ENCODE data around the gene FAM227A.
"Not testable (repeated sequence)": the region's sequence is repeated elsewhere in the genome, so short reads cannot be mapped to it uniquely, and the experiment has no call there.

The FAM227A gene

DNA sequence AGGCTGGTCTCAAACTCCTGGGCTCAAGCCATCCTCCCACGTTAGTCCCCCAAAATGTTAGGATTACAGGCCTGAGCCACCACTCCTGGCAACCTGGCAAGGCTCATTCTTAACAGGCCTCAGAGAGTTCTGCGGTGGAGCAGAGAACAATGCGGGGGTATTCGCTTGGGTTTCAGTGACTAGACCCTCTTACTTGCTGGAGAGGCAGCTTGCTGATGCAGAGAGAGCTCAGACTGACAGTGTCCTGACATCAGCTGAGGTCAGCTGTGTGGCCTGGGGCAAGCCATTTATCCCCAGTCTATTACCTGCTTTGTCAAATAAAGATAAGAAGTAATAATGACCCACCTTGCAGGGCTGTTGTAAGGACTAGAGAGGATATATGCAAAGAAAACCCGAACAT is 46.0 kb downstream of the FAM227A start:
- DNase-seq = no peak

DNA sequence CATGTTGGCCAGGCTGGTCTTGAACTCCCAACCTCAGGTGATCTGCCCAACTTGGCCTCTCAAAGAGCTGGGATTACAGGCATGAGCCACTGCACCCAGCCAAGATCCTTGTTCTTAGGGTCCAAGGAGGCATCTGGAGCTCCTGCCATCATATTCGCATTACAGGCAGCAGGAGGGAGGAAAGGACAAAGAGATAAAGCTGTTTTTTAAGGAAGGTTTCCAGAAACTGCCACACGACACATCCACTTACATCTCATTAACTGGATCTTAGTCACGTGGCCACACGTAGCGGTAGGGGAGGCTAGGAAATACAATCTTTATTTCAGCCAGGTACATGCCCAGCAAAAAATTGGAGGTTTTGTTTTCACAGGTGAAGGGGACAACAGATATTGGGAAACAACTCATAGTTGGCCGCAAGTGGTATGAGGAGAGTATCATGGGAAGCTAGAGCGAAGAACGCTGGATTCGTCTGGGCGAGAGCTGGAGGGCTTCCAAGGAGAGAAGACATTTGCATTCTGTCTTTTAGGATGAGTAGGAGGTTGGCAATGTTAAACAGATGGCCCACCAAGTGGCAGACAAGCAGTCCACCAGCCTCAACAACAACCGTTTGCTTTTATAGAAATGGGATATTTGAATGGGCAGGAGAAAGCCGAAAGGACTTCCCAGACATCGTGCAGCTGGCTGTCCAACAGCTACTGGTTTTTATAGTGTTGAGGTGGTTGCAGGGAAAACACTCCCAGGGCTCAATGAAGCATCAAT is 47.0 kb downstream of the FAM227A start:
- DNase-seq = no peak

DNA sequence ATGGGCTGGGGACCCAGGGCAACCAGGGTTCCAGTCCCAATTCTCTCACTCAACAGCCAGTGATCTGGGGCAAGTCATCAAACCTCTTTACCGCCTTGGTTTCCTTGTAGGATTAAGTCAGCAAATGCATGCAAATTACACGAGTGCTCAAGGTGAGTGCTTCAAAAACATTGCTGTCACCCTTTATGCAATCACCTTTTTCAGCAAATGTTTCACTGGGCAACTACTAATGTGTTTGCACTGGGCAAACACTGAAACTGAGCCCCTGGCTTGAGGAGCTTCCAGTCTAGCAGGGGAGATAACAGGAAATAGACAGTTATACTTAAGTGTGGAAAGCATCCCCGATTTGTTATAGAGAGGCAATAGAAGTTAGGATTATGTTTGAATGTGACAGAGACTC is 48.5 kb downstream of the FAM227A start:
- no peak for DNase-seq

DNA sequence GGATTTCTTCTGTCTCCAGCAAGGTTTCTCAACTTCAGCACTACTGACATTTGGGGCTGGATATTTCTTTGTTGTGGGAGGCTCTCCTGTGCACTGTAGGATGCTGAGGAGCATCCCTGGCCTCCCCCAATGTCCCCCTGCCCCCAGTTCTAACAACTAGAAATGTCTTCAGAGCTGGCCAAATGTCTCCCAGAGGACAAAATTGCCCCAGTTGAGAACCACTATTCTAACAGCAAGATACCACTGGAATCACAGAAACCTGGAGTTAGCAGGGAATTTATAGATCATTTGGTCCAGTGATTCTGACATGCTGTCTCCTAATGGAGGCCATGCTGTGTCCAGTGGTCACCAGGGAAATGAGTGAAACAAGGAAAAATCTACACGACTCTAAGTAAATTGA is 54.0 kb downstream of the FAM227A start:
- no peak for DNase-seq

DNA sequence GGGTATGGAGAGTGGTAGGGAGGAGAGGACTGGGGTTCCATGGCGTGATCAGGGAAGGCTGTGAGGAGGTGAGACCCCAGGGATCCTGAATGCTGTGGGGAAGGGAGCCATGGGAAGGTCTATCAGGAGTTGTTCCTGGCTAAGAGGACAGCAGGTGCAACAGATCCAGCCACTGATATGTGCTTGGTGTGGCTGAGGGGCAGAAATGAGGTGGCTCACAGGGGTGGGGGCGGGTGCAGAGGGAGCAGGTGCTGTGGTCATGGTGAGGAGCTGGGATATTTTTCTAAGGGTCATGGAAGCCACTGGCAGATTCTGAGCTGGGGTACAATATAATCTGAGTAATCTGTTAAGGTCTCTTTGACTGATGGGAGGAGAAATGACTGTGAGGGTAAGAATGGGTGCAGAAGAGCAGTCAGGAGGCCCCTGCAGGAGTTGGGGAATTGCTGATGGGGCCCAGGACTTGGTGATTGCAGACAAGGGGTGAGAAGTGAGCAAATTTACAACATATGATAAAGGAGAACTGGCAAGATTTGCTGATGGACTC is 54.9 kb downstream of the FAM227A start:
- no peak for DNase-seq

DNA sequence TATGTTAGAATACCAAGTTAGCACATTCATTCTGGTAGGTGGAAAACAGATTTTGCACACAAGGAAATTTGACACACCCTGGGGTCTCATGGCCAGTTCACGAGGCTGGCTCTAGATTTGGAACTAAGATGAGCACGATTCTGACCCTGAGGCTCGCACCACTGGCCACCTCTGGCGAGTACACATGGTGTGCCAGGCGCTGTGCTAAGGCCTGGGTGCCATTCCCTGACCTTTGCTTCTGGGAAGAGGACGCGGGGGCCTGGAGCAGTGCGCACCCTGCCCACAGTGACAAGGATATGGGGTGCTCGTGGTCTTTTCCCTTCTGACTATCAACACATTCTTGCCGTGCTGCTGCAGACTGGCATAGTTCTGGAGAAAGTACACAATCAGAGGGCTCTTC is 56.7 kb downstream of the FAM227A start:
- no peak for DNase-seq

DNA sequence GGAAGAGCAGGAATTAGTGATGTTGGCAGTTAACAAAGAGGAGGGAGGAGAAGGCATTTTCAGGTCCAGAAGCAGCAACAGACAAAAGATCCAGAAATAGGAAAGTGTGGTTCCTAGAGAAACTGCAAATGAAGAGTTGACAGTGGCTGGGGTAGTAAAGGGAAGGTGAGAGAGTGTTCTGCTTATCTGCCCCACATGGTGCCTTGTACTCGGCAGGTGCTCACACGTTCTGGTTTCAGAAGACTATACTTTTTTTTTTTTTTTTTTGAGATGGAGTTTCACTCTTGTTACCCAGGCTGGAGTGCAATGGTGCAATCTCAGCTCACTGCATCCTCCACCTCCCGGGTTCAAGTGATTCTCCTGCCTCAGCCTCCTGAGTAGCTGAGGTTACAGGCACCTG is 73.3 kb downstream of the FAM227A start:
- not testable (repeated sequence) for DNase-seq

DNA sequence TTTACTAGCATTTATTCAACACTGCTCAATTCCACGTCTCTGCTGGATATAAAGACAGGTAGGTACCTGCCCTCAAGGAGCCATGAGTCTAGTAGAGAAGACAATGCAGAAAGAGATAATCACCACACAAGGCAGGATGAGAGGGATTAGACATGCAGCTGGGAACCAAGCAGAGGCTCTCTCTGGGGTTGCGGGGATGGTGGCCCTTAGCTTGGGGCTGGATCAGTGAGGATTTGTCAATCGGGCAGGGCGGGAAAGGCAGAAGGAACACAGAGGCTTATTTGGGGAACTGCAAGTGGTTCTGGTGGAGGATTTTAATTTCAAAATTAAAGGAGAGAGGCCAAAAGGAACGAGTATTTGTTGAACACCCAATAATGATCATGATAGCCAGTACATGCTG is 77.7 kb downstream of the FAM227A start:
- DNase-seq = no peak

DNA sequence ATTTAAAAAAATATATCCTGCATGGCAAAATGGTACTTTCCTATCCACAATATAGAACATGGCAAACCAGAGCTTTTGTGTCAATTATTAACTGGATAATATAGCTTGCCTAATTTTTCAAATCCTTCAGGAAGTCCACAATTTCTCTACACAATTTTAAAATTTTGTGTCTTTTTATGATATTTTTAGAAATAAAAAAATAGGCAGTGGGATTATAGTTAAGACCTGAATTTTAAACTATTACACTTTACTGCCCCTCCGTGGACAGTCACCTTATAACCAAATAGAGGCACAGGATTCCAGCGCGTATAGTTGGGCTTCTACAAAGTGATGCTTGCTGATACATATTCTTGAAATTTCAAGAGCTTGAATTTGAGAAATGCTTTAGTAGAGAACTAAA is 84.1 kb downstream of the FAM227A start:
- DNase-seq = peak; percentile 39 to 57

DNA sequence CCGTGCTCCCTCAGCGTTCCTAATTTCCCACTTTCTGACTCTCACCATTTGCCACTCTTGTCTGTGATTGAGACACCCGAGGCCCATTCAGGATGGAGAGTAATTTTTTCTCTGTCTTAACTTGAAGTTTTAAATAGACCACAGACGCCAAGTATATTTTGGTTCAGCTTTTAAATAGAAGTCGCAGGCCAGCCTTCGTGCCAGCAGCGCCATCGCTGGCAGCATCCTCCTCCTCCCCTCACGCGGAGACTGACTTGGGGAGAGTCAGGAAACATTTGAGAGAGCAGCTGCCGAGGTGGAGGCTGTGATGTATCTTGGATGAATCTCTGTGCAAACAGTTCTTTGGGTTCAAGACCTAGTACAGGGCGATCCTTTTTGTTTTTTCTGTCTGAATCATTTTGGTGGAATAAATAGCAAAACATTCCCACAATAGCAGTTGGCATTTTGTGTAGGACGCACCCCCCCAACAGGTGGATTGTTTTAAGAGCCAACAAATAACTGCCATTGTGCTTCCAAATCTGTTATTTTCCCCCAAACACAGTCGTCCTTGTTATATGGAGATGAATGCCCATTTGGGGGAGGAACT is 85.3 kb downstream of the FAM227A start:
- peak; percentile 22 to 37 for DNase-seq

DNA sequence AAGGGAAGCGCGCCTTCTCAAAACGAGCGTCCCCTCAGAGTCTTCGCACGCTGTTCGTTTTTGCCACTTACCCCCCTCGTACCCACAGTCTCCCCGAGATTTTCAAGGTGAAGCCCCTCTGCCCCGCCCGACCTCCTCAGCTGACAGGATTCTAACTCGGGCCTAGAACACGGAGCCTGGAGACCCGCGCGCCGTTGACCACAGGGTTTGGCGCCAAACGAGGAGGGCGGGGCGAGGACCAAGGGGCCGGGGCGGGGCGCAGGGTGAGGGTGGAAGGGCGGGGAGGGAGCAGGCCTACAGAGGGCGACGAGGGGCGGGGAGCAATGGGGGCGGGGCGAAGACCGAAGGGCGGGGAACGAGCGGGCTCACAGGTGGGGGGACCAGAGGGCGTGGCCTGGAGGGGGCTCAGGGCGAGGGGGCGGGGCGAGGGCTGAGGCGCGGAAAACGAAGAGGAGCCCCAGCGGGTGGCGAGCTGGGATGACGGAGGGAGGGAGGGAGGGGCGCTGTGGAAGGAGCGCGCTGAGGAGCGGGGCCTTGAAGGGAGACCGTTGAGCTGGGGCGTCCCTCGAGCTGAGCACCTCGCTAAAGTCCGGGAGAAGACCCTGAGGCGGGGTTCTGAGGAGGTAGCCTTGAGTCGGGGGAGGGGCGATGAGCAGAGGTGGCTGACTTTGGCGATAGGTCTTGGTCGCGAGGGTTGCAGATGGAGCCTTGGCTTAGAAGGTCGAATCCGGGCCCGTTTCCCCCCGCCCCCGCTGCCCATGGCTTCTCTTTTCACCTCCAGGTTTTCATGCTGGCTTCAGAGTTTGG is 86.0 kb downstream of the FAM227A start, which contains the start of gene DMC1:
Gene DMC1 (minus strand): TSS at position 212 of the 807 bp plus-strand sequence. CDS start 1,927 bp downstream, outside the sequence.
- DNase-seq = peak; percentile 96 to 98

DNA sequence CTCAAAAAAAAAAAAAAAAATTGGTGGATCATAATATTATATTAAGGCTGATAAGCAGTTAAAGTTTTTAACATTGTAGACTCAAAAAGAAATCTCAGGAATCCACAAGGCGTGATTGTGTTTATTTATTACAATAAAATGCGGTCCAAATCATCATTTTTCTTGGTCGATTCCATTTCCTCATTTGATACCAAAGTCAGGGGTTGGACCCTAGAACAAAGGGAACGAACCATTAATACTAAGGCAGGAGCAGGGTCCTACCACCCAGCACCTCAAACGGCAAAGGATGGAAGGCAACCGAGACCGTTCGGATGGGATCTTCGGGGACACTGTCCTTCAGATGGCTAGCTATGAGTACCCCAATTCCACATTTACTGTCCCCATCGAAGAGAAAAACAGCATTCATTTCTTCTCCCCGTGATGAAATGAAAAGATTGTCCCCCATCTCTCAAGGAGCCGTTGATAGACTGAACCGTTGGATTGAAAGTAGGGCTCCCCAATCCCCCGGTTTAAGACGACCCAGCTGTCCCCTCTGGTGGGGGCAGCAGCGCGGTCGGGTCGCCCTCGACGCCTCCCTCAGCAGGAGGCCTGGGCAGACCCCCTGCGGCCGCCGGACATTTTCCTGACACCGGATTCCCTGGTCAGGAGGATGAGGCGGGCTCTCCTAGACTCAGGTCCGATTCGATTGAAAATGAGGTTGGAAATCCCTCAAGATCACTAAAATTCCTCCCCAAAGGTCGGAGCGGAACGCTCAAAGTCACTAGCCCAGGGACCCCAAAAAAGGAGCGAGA is 86.8 kb downstream of the FAM227A start:
- DNase-seq = peak in 1 of 2 donors; percentile 5

DNA sequence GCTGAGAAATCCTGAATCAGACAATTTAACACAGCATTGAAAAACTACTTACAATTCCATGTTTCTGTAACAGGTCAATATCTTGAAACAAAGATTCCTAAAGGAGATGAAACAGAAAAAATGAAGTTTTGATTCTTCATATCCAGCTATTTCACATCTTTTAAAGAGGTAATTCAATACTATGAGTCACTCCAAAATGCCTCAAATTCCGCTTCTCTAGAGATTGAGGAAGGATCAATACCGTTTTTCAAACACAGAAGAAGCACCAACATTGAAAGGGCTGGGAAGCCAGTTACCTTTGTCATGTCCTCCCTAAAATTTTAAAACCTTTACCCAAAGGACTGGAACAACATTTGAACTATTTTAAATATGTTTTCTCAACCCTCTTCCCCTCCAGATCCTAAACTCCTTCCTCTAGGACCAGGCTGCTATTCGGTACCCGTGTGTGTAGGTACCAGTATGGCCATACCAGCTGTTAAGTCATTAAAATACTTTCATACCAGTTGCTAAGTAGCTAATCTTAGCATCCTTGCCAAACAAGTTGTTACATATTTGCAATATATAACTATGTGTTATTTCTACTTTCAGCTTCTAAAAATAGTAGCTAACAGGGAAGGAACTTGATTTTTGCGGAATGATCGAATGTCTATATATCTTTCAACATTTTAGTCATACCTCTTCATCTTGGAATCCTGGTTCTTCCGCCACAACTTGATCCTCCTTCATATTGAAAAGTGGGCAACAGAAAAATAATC is 88.5 kb downstream of the FAM227A start:
- no peak for DNase-seq

DNA sequence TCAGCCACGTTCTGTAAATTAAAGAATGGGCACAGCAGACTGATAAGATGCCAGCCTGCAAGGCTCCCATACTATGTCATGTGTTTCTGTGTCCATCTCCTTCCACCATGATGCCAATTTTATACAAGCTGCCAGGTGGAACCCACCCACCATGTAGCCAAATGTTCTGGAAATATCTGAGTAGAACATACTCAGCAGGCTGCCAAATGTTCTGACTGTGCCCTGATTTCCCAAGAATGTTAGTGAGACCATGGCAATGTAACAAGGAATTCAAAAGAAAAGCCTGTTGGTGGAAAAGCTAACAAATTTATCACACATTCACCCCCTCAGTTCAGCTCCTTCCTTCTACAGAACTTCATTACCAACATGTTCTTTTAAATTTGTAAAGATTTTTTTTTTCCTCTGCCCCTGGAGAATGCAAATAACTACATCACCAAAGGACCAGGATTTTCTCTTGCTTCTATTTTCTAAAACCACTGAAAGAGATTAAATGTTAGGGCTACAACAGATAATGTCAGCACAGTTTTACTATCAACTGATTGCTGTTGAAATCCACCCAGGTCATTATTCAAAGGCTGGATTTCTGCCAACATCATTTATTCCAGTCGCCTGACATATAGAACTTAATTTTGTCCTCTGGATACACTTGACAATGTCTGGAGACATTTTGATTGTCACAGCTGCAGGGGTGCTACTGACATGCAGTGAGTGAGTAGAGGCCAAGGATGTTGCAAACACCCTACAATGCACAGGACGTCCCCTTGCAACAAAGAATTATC is 89.3 kb downstream of the FAM227A start:
- DNase-seq = no peak

DNA sequence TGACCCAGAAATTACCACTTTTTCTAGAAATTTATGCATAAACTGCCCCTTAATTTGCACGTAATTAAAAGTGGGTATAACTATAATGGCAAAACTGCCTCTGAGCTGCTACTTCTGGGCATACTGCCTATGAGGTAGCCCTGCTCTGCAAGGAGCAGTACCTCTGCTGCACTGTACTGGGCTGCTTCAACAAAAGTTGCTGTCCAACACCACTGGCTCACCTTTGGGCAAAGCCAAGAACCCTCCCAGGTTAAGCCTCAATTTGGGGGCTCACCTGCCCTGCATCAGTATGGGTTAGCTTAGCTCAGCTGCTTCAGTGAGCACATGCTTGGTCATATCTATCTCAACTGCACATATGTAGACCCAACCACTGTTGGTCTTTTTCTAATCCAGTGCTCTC is 90.8 kb downstream of the FAM227A start:
- DNase-seq = no peak

DNA sequence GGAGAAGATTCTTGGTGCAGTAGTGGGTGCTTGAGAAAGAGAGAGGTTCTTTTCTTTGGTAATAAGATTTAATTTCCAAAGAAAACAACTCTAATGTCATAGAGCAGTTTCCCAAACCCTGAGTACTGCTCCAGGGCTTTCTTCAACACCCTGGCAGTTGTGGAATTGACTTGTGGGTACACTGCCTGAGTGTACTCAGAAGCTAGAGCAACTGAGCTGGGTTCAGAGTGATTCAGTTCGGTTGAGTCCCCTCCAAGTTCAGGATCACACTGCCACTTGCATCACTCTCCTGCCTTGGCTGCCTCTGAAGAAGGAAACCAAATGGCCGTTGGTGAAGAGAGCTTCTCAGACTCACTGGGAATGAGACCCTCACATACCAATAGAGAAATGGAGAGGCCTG is 91.5 kb downstream of the FAM227A start:
- DNase-seq = no peak

DNA sequence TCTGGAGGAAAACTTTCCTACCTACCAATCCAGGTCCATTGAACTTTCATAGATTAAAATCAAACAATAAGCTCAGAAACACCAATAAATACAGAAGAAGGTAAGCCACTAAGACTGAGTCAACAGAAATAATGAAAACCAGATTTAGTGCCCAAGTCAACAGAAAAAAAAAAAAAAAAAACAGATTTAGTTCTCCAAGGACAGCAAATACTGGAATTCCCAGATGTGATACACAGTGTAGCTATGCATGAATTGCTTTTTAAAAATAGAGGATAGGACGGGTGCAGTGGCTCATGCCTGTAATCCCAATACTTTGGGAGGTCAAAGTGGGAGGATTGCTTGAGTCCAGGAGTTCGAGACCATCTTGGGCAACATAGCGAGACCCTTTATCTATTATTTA is 101.9 kb downstream of the FAM227A start:
- DNase-seq = no peak

DNA sequence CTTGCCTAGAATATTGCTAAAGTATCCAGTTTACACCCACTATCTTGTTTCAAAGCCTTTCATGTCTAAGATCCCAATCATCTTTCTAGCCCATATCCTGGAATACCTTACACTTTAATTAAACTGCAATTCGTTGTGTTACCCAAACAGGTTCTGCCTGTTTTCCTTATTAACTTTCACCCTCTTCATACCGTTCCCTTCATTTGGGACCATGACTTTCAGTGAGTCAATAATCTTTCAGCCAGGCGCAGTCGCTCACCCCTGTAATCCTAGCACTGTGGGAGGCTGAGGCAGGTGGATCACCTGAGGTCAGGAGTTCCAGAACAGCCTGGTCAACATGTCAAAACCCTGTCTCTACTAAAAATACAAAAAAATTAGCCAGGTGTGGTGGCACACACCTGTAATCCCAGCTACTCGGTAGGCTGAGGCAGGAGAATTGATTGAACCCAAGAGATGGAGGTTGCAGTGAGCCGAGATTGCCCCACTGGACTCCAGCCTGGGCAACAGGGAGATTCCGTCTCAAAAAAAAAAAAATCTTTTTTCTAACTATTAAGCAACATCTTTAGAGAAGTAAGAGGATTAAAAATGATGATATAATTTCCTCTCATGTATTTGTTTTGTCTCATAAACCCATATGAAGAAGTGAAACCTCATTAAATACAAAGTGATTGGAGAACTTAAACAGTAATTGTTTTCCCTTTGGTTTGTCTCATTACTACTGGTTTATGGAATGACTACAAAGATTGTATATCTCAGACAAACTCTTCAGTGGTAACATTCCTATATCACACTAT is 106.9 kb downstream of the FAM227A start:
- peak in 1 of 2 donors; percentile 14 for DNase-seq

DNA sequence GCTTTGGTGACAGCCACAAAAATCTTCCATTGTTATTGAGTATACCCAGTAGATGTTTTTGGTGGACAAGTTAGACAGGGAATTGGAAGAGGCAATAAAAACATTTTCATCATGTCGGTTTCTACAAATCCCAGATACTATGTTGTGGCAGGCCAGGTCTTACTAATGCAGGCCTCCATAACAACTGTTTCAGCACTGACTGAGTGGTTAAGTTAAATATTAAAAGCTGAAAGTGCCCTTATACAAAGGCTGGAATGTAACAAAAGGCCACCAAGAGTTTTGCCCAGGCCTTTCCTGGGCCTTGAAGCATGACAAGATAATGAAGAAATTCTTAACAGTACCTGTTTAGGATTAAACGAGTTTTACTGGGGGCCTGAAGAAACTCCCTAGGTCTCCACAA is 115.5 kb downstream of the FAM227A start:
- DNase-seq = no peak

DNA sequence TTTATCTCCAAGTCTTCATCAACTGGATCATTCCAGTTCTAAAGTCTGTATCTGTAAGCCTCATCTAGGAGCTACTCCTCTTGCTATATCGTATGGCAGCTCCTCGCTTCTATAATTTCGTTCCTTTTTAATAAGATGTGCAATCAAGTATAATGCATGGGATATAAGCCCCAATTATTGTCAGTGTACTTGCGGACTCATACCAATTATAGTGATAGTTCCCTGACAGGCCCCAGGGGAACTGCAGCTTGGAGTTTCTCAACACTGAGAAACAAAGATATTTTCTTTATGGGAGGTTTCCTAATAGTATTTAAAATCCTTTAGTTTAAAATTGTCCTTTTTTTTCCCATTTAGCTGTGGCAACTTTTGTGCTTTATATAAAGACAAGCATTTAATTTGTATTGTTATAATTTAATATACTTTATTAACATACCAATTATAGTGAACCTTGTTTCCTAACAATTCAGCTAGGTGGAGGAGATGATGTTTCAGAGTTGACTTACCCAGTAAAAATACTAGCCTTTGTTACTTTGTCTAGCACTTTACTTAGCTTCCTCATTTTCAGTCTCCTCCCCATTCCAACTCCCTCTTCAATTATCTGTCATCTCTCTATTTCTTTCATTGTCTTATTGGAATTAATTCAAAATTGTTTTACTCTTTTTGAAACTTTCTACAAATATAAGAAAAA is 124.8 kb downstream of the FAM227A start:
- DNase-seq = no peak

All from CD4-positive, alpha-beta T cell treated with Interleukin-4 for 1 hour (primary cell).